Measurements from ENCODE around the gene EDC3. TPM values are rescaled to one million over a fixed set of nuclear protein-coding genes. Genes with fewer than 3 reads are reported as not detected.
"Not testable (repeated sequence)": the region's sequence is repeated elsewhere in the genome, so short reads cannot be mapped to it uniquely, and the experiment has no call there.

The EDC3 gene
- total RNA-seq, 5 donors from 2014 or later (not counting 1 experiment from before 2014, with no cell fraction given): 31.8 to 49.4 (median 43.2) TPM

GRCh38 chr15:74661280-74661679, 34.5 kb downstream of the EDC3 start:
- H3K36me3 ChIP-seq (ENCODE audit: control insufficient read depth in 2 of 2, extremely low read depth in 1 of 2, insufficient read depth in 1 of 2, low read length in 1 of 2); ATAC-seq (replicated peaks in 1 of 4); H3K27ac Mint-ChIP-seq; H3K27ac ChIP-seq (ENCODE audit: low read length); H3K36me3 Mint-ChIP-seq; DNase-seq; H3K9me3 Mint-ChIP-seq; H3K4me3 Mint-ChIP-seq; H3K27me3 ChIP-seq (replicated peaks in 1 of 2; ENCODE audit: control insufficient read depth in 2 of 2, extremely low read depth in 1 of 2, insufficient read depth in 2 of 2, low read length in 1 of 2); H3K9me3 ChIP-seq; H3K27me3 Mint-ChIP-seq; CTCF ChIA-PET; POLR2A ChIA-PET; H3K4me3 ChIP-seq (ENCODE audit: control insufficient read depth in 1 of 2, extremely low read depth in 1 of 2, low read length in 1 of 2); H3K4me1 ChIP-seq (ENCODE audit: control insufficient read depth in 1 of 2, extremely low read depth in 1 of 2, insufficient read depth in 2 of 2, low read length in 2 of 2): not testable (repeated sequence)
- H3K4me1 Mint-ChIP-seq: peaks cover 28 to 32% (median 32%) of the 10 kb centered on the region in 3 donors
- WGBS (ENCODE audit: insufficient coverage): 90% methylated on average over 5 of the region's 8 CpGs

DNA sequence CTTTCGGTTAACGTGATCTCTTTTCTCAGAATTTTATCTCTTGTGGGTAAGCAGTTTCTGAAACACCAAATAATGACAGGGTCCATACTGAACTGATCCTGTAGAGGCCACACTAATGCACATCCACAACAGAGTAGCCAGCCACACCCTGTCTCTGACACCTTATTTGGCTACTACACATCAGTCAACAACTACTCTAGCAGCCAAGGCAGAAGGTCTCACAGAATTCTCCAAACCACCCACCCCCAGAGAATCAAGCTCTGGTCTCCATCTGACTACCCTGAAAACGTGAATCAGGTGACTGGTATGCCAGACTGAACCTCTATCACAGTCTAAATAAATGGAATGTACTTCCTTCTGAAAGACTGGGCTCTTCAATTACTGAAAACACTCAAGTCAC, 38.0 kb downstream of the EDC3 start:
- H3K9me3 Mint-ChIP-seq: no peaks in the 10 kb centered on the region
- Histone ChIP-seq H3K9me3 (no peaks in the 10 kb centered on the region), H3K36me3 (ENCODE audit: control insufficient read depth in 2 of 2, extremely low read depth in 1 of 2, insufficient read depth in 1 of 2, low read length in 1 of 2) (peaks cover 3 to 23% of the 10 kb centered on the region in 2 donors), H3K4me3 (ENCODE audit: control insufficient read depth in 1 of 2, extremely low read depth in 1 of 2, low read length in 1 of 2) (no peak overlapping the region), H3K27me3 (replicated peaks in 1 of 2; ENCODE audit: control insufficient read depth in 2 of 2, extremely low read depth in 1 of 2, insufficient read depth in 2 of 2, low read length in 1 of 2) (no peaks in the 10 kb centered on the region), H3K4me1 (ENCODE audit: control insufficient read depth in 1 of 2, extremely low read depth in 1 of 2, insufficient read depth in 2 of 2, low read length in 2 of 2) (no peaks in the 10 kb centered on the region), H3K27ac (ENCODE audit: low read length) (no peak overlapping the region)
- H3K27ac Mint-ChIP-seq: no peak overlapping the region
- DNase-seq: no peak
- H3K4me3 Mint-ChIP-seq: no peak overlapping the region
- POLR2A ChIA-PET: interaction anchor here in 1 of 2 donors (0.5 kb wide), 1 partner anchor 172 kb away, joined by 9 read pairs; no protein-coding TSS in a partner anchor
- peaks cover 10 to 33% (median 14%) of the 10 kb centered on the region in 3 donors for H3K4me1 Mint-ChIP-seq
- CTCF ChIA-PET: no interaction called here
- ATAC-seq (replicated peaks in 1 of 4): no peak
- WGBS (ENCODE audit: insufficient coverage): 85% methylated on average over 3 of the region's 3 CpGs
- peaks cover 25% of the 10 kb centered on the region for H3K36me3 Mint-ChIP-seq
- H3K27me3 Mint-ChIP-seq: no peaks in the 10 kb centered on the region

DNA sequence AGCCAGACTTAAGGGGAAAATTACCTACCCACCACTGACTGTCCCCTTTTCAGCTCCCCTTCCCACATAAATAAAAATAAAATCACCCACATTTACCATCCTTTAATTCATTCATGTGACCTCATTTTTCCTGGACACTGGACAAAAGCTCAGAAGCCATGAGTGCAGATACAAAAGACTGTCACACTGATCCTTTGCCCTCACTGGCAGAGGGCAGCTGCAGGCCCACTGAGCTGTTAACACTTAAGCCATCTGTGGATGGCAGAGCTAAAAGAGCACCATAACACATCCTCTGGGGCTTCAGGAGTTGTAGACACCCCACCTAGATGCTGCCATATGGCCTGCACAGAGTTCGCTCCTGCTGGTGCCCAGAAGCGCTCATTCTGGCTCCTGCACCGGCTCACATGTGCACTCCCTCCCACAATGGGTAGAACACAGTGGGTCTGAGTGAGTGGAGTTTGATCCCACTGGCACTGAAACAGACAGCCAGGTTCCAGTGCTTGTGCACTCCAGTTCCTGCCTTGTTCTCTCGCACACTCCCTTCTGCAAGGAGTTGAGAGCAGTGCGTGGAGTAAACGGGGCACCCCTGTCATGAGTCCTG, 38.8 kb downstream of the EDC3 start:
- no peaks in the 10 kb centered on the region for H3K9me3 ChIP-seq
- no peaks in the 10 kb centered on the region for H3K4me1 ChIP-seq (ENCODE audit: control insufficient read depth in 1 of 2, extremely low read depth in 1 of 2, insufficient read depth in 2 of 2, low read length in 2 of 2)
- Mint-ChIP-seq H3K27me3 (no peaks in the 10 kb centered on the region), H3K27ac (no peak overlapping the region), H3K4me3 (no peak overlapping the region), H3K36me3 (peaks cover 25% of the 10 kb centered on the region), H3K4me1 (peaks cover 7 to 29% (median 14%) of the 10 kb centered on the region in 3 donors), H3K9me3 (no peaks in the 10 kb centered on the region)
- H3K4me3 ChIP-seq (ENCODE audit: control insufficient read depth in 1 of 2, extremely low read depth in 1 of 2, low read length in 1 of 2): no peak overlapping the region
- ATAC-seq (replicated peaks in 1 of 4) (no peak), DNase-seq (no peak)
- no peak overlapping the region for H3K27ac ChIP-seq (ENCODE audit: low read length)
- ChIA-PET POLR2A (no interaction called here), CTCF (no interaction called here)
- no peaks in the 10 kb centered on the region for H3K27me3 ChIP-seq (replicated peaks in 1 of 2; ENCODE audit: control insufficient read depth in 2 of 2, extremely low read depth in 1 of 2, insufficient read depth in 2 of 2, low read length in 1 of 2)
- H3K36me3 ChIP-seq (ENCODE audit: control insufficient read depth in 2 of 2, extremely low read depth in 1 of 2, insufficient read depth in 1 of 2, low read length in 1 of 2): peaks cover 3 to 23% of the 10 kb centered on the region in 2 donors
- WGBS (ENCODE audit: insufficient coverage): 100% methylated on average over 1 of the region's 6 CpGs

DNA sequence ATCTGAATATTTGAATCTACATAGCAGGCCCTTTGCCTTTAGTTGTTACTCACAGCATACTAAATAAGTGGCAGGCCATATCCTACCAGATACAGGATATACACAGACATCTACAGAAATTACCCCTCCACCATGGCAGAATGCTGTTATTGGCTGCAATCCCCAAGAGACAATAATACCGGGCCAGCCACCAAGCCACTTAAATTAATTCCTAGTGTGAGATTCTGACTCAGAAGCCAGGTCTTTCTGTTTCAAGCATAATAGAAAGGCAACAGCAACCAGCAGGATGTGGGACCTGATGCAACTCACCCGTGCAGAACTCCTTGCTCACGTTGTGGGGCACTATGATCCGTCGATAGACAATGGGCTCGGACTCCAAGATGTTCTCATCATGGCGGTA, 40.4 kb downstream of the EDC3 start:
- no peak for DNase-seq
- no peaks in the 10 kb centered on the region for H3K4me1 ChIP-seq (ENCODE audit: control insufficient read depth in 1 of 2, extremely low read depth in 1 of 2, insufficient read depth in 2 of 2, low read length in 2 of 2)
- no peaks in the 10 kb centered on the region for H3K9me3 Mint-ChIP-seq
- H3K27me3 Mint-ChIP-seq: no peaks in the 10 kb centered on the region
- no peak overlapping the region for H3K27ac Mint-ChIP-seq
- H3K27ac ChIP-seq (ENCODE audit: low read length): no peak overlapping the region
- H3K4me1 Mint-ChIP-seq: peaks cover 7 to 27% (median 14%) of the 10 kb centered on the region in 3 donors
- H3K36me3 ChIP-seq (ENCODE audit: control insufficient read depth in 2 of 2, extremely low read depth in 1 of 2, insufficient read depth in 1 of 2, low read length in 1 of 2): peaks cover 3 to 29% of the 10 kb centered on the region in 2 donors
- CTCF ChIA-PET: no interaction called here
- H3K4me3 Mint-ChIP-seq: no peak overlapping the region
- no peaks in the 10 kb centered on the region for H3K9me3 ChIP-seq
- 88% methylated on average over 7 of the region's 7 CpGs for WGBS (ENCODE audit: insufficient coverage)
- peaks cover 23% of the 10 kb centered on the region for H3K36me3 Mint-ChIP-seq
- no peaks in the 10 kb centered on the region for H3K27me3 ChIP-seq (replicated peaks in 1 of 2; ENCODE audit: control insufficient read depth in 2 of 2, extremely low read depth in 1 of 2, insufficient read depth in 2 of 2, low read length in 1 of 2)
- ATAC-seq (replicated peaks in 1 of 4): no peak
- POLR2A ChIA-PET: no interaction called here
- no peak overlapping the region for H3K4me3 ChIP-seq (ENCODE audit: control insufficient read depth in 1 of 2, extremely low read depth in 1 of 2, low read length in 1 of 2)

GRCh38 chr15:74653426-74654102, 42.3 kb downstream of the EDC3 start:
- no peak overlapping the region for H3K27ac ChIP-seq (ENCODE audit: low read length)
- no peaks in the 10 kb centered on the region for H3K27me3 ChIP-seq (replicated peaks in 1 of 2; ENCODE audit: control insufficient read depth in 2 of 2, extremely low read depth in 1 of 2, insufficient read depth in 2 of 2, low read length in 1 of 2)
- no peak overlapping the region for H3K4me3 ChIP-seq (ENCODE audit: control insufficient read depth in 1 of 2, extremely low read depth in 1 of 2, low read length in 1 of 2)
- Mint-ChIP-seq H3K4me1 (peaks cover 7 to 33% (median 14%) of the 10 kb centered on the region in 3 donors), H3K9me3 (no peaks in the 10 kb centered on the region), H3K4me3 (no peak overlapping the region), H3K36me3 (peaks cover 25% of the 10 kb centered on the region), H3K27me3 (no peaks in the 10 kb centered on the region), H3K27ac (no peak overlapping the region)
- H3K36me3 ChIP-seq (ENCODE audit: control insufficient read depth in 2 of 2, extremely low read depth in 1 of 2, insufficient read depth in 1 of 2, low read length in 1 of 2): peaks cover 3 to 29% of the 10 kb centered on the region in 2 donors
- ATAC-seq (replicated peaks in 1 of 4): no peak
- POLR2A ChIA-PET: no interaction called here
- CTCF ChIA-PET: no interaction called here
- no peak for DNase-seq
- WGBS (ENCODE audit: insufficient coverage): 86% methylated on average over 1 of the region's 7 CpGs
- no peaks in the 10 kb centered on the region for H3K4me1 ChIP-seq (ENCODE audit: control insufficient read depth in 1 of 2, extremely low read depth in 1 of 2, insufficient read depth in 2 of 2, low read length in 2 of 2)
- no peaks in the 10 kb centered on the region for H3K9me3 ChIP-seq

DNA sequence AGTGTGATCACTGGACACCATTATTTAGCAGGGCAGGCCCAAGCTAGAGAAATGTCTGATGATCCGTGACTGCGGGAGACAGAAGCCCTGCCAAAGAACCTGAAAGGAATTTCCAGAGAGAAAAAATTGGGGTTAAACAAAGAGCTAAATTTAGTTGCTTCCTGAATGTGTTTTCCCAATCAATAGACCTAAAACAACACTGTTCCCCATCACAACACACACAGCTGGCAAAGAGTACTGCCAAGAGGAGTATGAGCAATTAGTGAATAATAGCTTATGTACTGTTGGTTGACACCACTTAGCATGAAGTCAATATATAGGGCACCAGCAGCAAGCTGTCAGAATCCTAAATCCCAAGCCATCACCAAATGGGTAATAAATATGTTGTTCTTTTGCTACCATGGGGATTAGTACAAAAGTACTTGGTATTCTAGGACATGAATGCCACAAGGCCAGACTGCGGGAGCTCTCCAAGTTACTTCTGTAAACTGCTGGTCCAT, 44.5 kb downstream of the EDC3 start:
- CTCF ChIA-PET: interaction anchor here in 1 of 2 donors (0.5 kb wide), 1 partner anchor 224 kb away, joined by 4 read pairs; no protein-coding TSS in a partner anchor
- H3K27ac Mint-ChIP-seq: no peak overlapping the region
- H3K4me3 Mint-ChIP-seq: no peak overlapping the region
- peaks cover 3 to 24% (median 3%) of the 10 kb centered on the region in 3 donors for H3K4me1 Mint-ChIP-seq
- POLR2A ChIA-PET: no interaction called here
- ATAC-seq (replicated peaks in 1 of 4) (no peak), DNase-seq (no peak)
- H3K27me3 Mint-ChIP-seq: no peaks in the 10 kb centered on the region
- no peak overlapping the region for H3K4me3 ChIP-seq (ENCODE audit: control insufficient read depth in 1 of 2, extremely low read depth in 1 of 2, low read length in 1 of 2)
- peaks cover 3 to 29% of the 10 kb centered on the region in 2 donors for H3K36me3 ChIP-seq (ENCODE audit: control insufficient read depth in 2 of 2, extremely low read depth in 1 of 2, insufficient read depth in 1 of 2, low read length in 1 of 2)
- no peaks in the 10 kb centered on the region for H3K27me3 ChIP-seq (replicated peaks in 1 of 2; ENCODE audit: control insufficient read depth in 2 of 2, extremely low read depth in 1 of 2, insufficient read depth in 2 of 2, low read length in 1 of 2)
- no peaks in the 10 kb centered on the region for H3K9me3 ChIP-seq
- no peaks in the 10 kb centered on the region for H3K9me3 Mint-ChIP-seq
- H3K27ac ChIP-seq (ENCODE audit: low read length): no peak overlapping the region
- WGBS (ENCODE audit: insufficient coverage): no CpG with 5 or more reads among the region's 3 CpGs
- no peaks in the 10 kb centered on the region for H3K4me1 ChIP-seq (ENCODE audit: control insufficient read depth in 1 of 2, extremely low read depth in 1 of 2, insufficient read depth in 2 of 2, low read length in 2 of 2)
- H3K36me3 Mint-ChIP-seq: peaks cover 27% of the 10 kb centered on the region
